Suppressor macrophage treated with lipopolysaccharide for 1 hour (primary cell): Measurements from ENCODE around the gene YAF2.

Source experiments
- DNase-seq, 3 donors: peaks; one replicate each; pipeline ENCODE4 v3.0.0-alpha.2; 2020 to 2022

YAF2 gene

GRCh38 chr12:42143452-42144157 is 94.4 kb downstream of the YAF2 start:
- DNase-seq = peak; percentile 22 to 32 (median 27)

DNA sequence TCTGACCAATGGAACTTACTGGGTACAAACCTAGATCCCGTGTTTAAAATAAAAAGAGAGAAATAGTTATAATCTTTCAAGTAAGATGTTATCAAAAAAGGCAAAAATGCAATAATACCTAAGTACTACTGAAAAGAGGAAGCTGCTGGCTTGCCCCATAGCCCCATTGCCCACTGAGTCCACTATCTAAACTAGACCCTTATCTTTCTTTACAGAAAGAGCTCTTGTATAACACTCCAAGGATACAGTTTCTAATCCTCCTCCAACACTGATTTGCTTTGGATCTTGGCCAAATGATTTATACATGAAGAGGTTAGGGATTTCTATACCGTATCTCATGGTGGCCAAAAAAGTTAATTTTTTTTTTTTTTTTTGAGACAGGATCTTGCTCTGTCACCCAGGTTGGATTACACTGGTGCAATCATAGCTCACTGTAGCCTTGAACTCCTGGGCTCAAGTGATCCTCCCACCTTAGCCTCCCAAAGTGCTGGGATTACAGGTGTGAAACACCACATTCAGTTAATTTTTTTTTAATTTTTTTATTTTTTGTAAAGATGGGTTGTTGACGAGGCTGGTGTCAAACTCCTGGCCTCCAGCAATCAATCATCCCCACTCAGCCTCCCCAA is 96.0 kb downstream of the YAF2 start:
- no peak for DNase-seq

DNA sequence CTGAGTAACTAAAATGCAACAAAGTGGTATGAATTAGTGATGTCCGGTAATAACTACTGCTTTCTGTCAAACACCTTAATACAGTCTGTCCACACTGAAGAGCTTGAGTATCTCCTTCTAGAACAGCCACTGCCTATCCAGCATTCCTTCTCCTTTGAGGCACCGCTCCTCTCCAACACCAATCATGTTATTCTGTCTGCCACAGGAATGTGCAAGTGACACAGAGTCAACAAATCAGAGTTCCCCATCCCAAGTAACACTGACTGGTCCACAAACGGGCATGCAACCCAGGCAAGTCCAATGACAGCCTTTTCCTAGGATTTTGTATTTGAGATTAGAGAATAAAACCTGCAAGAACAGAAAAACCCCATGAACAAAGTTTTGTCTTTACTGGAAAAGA is 97.1 kb downstream of the YAF2 start:
- no peak for DNase-seq

DNA sequence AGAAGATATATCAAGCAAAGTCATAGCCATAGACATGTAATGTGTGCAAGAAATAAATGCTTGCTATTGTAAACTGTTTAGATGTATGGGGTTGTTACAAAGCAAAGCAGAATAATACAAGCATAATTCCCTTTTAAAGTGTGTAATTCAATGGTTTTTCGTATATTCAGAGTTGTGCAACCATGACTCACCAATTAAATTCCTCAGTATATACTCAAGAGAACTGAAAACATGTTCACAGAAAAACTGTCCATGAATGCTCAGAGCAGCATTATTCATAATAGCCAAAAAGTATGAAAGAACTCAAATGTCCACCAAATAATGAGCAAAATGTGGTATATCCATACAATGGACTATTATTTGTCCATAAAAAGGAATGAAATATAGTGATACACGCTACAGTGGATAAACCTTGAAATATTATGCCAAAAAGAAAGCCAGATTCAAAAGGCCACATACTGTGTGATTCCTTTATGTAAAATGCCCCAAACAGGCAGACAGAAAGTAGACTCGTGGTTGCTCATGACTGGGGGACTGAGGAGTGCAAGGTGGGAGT is 102.7 kb downstream of the YAF2 start:
- DNase-seq = peak; percentile 12 to 66 (median 50)

DNA sequence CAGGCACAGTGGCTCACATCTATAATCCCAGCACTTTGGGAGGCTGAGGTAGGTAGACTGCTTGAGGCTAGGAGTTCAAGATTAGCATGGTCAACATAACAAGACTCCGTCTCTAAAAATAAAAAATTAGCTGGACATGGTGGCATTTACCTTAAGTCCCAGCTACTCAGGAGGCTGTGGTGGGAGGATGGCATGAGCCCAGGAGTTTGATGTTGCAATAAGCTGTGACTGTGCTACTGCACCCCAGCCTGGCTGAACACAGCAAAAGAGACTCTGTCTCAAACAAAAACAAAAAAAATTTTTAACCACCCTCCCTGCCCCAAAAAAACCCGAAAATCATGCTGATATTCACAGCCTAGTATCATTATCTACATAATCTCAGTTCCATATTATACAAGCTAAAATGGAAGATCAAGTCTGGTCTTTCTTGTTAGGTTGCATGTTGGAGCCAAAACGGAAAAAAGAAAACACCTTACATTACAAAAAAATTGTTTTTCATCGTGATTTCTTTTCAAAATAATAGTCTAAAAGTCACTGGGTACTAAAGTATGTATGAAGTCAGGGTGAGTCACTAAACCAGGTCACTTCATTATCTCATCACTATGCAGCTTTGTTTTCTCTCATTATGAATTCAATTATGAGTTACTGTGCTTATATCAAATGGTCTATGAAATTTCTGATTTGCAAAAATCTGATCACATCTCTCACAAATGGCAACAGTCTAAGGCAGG is 107.2 kb downstream of the YAF2 start:
- peak; percentile 11 to 42 (median 21) for DNase-seq

DNA sequence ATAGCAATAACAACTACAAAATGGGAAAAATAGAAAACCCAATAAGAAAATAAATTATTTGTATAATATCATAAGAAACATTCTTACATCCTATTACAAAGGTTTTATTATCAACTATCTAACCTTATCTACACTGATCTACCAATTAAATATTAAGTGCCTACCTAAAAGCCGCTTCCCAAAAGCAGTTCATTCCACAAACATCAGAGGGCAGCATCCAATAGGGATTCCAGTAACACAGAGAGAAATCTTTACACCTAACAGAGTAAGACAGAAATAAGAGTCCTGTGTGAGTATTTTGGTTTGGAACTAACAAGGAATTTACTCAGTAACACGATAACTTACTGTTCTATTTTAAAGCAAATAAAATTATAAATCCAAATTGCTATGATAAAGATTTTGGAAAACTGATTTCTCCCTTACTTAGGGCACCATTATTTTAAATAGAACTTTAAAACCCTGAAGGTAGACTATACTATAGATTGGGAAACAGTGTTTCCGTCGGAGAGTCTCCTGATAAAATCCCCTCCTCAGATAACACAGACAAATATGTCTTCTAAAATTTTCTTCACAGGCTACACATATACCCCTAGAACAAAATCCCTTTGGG is 108.3 kb downstream of the YAF2 start:
- peak; percentile 65 to 78 (median 77) for DNase-seq

DNA sequence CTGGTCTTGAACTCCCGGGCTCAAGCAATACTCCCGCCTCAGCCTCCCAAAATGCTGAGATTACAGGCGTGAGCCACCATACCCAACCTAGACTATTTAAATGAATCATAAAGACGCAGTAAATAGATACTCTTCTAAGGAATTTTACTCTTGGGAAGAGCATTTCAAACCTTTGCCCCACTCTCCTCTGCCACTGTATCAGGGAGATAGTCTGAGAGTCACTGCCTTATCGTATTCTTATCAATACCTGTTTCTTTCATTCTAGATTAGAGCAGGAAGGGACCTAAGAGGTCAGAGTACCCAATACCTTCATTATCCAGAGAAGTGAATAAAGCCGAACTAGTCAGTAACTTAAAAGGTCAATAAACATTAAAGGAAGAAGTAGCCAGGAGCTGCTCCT is 109.2 kb downstream of the YAF2 start:
- DNase-seq = no peak

DNA sequence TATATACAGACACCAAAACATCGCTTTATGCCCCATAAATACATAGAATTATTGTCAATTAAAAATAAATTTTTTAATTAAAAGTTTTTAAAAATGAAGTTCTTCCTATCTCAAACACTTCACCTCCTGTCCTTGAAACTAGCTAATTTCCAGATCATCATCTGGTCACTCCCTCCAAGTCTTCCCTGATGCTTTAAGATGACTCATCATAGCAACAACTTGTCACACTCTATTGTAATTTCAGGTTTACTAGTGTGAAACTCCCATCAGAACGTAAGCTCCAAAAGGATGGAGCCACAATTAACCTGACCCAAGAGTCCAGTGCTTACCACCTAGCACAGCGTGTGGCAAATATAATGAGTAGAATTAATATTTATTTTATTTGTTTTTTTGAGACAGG is 109.7 kb downstream of the YAF2 start:
- DNase-seq = peak in 2 of 3 donors; percentile 20 to 23

DNA sequence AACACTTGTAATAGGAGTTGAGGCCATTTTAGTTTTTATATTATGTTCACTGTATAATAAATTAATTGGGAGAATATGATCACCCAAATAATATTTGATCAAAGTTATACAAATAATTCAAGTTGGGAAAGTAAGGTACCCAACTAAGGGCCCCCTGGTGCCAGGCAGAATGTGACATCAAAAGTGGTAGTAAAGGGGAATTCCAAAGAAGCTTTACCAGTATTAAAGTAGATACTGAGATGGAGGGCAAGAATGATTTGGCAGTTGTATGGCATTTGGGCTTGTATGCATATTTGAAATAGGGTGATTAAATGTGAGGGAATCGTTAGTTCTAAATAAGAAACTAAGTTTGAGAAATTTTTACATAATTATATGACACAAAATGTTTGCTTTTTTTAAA is 111.1 kb downstream of the YAF2 start:
- DNase-seq = no peak

DNA sequence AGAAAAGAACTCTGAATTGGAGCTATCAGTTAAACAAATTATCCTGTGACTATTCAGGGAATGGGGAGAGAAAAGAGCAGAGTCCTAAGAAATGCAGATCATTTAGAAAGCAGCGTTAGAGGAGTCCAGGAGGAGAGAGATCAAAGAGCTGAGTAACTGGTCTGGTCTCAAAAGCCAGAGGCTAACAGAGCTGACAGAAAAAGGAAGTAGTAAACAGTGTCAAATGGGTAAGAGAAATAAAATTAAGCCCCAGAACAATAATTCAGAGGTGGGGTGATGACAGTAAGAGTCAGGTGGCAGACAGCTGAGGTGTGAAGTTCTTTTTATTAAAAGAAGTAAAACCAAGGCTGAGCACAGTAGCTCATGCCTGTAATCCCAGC is 112.7 kb downstream of the YAF2 start:
- DNase-seq = peak in 1 of 3 donors; percentile 15

GRCh38 chr12:42124764-42125387 is 113.2 kb downstream of the YAF2 start:
- DNase-seq = no peak

DNA sequence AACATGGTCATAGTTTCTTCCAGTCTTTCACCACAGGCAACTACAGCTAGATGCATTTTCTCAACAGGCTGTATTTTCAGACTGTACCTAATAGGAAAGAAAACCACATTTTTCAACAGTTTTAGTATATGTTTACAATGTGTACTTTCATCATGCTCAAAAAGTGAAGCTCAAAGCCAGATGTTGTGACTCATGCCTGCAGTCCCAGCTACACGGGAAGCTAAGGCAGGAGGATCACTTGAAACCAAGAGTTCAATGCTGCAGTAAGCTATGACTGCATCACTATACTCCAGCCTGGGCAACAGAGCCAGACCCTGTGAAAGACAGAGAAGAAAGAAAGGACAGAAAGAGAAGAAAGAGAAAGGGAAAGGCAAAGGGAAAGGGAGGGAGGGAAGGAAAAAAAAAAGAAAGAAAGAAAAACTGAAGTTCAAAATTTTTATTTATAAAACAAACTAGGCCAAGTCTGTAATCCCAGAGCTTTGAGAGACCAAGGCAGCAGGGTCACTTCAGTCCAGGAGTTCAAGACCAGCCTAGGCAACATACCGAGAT is 118.9 kb downstream of the YAF2 start:
- DNase-seq = peak in 1 of 3 donors; percentile 18

DNA sequence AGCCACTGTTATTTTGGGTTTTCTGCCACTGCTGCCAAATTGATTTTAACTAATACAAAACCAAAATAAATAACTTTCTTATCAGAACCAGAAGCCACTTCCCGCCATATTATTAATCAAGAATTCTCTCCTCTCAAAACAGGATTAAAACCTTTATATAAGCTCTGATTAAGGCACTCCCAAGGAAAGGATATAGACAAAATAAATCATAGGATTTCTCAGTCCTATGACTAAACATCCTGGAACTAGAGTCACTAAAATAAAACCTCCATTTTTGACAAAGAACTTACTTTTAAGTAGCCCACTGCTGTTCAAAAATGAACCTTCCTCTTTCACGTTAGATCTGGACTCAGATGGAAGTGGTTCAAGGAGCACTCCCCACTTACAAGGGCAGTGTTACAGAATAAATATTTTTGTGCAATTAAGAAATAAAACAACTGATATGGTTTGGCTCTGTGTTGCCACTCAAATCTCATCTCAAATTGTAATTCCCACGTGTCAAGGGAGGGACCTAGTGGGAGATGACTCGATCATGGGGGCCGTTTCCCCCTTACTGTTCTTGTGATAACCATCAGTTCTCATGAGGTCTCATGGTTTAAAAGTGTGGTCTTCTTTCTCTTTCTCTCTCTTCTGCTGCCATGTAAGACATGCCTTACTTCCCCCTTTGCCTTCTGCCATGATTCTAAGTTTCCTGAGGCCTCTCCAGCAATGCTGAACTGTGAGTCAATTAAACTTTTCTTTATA is 119.7 kb downstream of the YAF2 start:
- DNase-seq = no peak

GRCh38 chr12:42109031-42109430 is 129.0 kb downstream of the YAF2 start:
- no peak for DNase-seq
